A549 treated with DMSO at 1 μM for 4 hours (cell line): ENCODE data around the gene TNFSF13. TPM values are rescaled to one million over a fixed set of nuclear protein-coding genes. Genes with fewer than 3 reads are reported as not detected.

Experiments
- total RNA-seq: library from RNA; stranded (reverse); fragments of 200-300 nt; extraction: Qiagen RNA extraction; gene quantifications from 5 replicates; pipeline ENCODE4 v1.2.3, GENCODE V29; 2022; ENCODE audit warnings: low read depth

The TNFSF13 gene, protein sequence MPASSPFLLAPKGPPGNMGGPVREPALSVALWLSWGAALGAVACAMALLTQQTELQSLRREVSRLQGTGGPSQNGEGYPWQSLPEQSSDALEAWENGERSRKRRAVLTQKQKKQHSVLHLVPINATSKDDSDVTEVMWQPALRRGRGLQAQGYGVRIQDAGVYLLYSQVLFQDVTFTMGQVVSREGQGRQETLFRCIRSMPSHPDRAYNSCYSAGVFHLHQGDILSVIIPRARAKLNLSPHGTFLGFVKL
- 0.53 to 0.94 TPM (median 0.70 TPM) in 5 replicates for total RNA-seq

DNA sequence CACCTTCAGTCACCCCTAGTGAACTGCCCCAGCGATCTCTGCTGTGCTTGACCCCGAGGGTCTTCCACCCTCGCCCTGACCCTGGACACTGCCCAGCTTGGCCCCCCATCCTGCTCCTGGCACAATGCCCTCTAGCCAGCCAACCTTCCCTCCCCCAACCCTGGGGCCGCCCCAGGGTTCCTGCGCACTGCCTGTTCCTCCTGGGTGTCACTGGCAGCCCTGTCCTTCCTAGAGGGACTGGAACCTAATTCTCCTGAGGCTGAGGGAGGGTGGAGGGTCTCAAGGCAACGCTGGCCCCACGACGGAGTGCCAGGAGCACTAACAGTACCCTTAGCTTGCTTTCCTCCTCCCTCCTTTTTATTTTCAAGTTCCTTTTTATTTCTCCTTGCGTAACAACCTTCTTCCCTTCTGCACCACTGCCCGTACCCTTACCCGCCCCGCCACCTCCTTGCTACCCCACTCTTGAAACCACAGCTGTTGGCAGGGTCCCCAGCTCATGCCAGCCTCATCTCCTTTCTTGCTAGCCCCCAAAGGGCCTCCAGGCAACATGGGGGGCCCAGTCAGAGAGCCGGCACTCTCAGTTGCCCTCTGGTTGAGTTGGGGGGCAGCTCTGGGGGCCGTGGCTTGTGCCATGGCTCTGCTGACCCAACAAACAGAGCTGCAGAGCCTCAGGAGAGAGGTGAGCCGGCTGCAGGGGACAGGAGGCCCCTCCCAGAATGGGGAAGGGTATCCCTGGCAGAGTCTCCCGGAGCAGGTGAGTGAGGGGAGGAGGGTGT lies at the start of gene TNFSF13:
TNFSF13 (plus strand) TSS at position 207 of the 776 bp plus-strand sequence; CDS start at position 497, 290 bp downstream.

GRCh38 chr17:7548585-7549400 lies 9.8 kb upstream of the TNFSF13 start, which contains the start of gene TNFSF12:
Gene TNFSF12, plus strand, starts transcription at chr17:7549058. Its CDS starts 96 bp downstream, at chr17:7549154.

DNA sequence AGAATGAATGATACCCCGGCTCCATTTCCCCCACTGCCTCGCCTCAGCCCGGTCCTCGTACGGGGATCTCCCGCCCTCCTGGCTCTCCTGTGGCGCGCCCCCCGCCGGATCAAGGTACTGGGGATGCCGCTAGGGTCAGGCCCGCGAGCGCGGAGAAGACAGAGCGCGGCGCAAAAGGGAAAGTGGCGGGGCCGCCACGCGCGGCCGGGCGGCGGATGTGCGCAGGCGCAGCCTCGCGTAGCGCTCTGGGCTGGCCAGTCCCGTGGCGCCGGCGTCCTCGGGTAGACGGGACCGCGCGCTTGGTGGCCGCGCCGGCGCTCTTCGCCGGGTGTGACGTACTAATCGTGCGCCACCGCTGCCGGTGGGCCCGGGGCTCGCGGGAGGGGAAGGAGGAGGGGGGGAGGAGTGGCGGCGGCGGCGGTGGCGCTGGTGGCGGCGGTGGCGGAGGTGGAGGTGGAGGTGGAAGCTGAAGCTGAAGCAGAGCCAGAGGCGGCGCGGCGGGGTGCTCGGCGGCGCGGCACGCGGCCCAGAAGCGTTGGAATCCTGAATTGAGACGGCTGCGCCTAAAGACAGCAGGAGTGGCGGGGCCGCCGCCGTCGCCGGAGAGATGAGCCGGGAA lies 3.1 kb downstream of the TNFSF13 start, which contains the start of gene SENP3:
SENP3 (plus strand) TSS at position 331 of the 619 bp plus-strand sequence. CDS start 1,158 bp downstream, outside the sequence.

GRCh38 chr17:7579001-7579833 lies 20.7 kb downstream of the TNFSF13 start, which contains the start of gene CD68:
Gene CD68, plus strand, starts transcription at chr17:7579638. Its CDS starts 40 bp downstream, at chr17:7579678.

GRCh38 chr17:7583253-7584109 lies 24.9 kb downstream of the TNFSF13 start, which contains the start of gene MPDU1:
Gene MPDU1, plus strand, starts transcription at chr17:7583852. Its CDS starts 11 bp downstream, at chr17:7583863.

DNA sequence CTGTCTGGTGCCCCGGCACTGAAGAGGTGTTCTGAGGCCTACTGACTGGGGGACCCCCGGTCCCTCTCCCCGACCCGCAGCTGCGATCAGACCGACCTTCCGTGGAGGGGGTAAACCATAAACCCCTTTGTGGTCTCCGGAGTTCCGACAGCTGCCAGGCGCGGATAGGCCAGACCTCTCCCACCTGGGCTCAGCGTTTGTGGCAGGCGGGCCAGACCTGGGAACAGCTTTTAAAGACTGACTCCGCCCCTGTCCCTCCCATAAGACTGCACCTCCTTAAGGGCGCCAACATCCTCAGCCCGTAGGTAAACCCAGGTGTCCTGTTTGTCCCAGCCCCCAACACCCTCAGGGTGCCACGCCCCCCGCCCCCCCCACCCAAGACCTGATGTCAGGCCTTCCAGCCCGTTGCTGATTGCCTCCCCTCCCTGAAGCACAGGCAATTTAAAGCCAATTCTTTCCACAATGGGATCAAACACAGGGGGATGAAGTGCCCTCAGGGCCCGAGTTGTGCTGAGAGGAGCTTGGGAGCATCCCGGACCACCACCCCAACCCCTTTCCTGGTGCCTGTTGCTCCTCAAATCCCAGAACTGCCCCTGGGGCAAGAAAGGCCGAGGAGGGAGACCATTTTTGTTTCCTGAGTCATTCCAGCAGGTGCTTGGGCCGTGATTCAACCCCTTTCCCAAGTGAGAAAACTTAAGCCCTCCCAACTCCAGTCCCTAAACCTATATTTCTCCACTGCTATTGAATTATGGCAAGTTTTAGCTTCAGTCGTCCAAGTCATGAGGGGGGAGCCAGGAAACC lies 31.5 kb downstream of the TNFSF13 start, which contains the start of gene SOX15:
SOX15 (minus strand) TSS at position 204 of the 801 bp plus-strand sequence. CDS start 418 bp downstream, outside the sequence.

Other genes starting within 250 kb of the TNFSF13 start
- 75.1 to 106 TPM (median 95.2 TPM) in 5 replicates for gene GPS2, start 243.4 kb upstream of the TNFSF13 start, total RNA-seq
- 27.1 to 33.9 TPM (median 31.9 TPM) in 5 replicates for gene NEURL4, start 229.4 kb upstream of the TNFSF13 start, total RNA-seq
- 3.9 to 7.6 TPM (median 4.2 TPM) in 5 replicates for gene ACAP1, start 222.2 kb upstream of the TNFSF13 start, total RNA-seq
- gene KCTD11, start 206.6 kb upstream of the TNFSF13 start, total RNA-seq: 12.5 to 15.9 TPM (median 13.7 TPM) in 5 replicates
- gene TMEM95, start 203.6 kb upstream of the TNFSF13 start, total RNA-seq: not detected in 5 replicates
- 1.3 to 1.8 TPM (median 1.6 TPM) in 5 replicates for gene TNK1, start 177.7 kb upstream of the TNFSF13 start, total RNA-seq
- gene PLSCR3, start 164.2 kb upstream of the TNFSF13 start, total RNA-seq: 34.1 to 39.8 TPM (median 34.4 TPM) in 5 replicates
- 181 to 226 TPM (median 200 TPM) in 5 replicates for gene TMEM256, start 154.7 kb upstream of the TNFSF13 start, total RNA-seq
- 15.4 to 21.5 TPM (median 18.0 TPM) in 5 replicates for gene NLGN2, start 150.9 kb upstream of the TNFSF13 start, total RNA-seq
- 0.08 TPM in 1 of 5 replicates, not detected in the others for gene SPEM1, start 138.4 kb upstream of the TNFSF13 start, total RNA-seq
- 0.07 TPM in 1 of 5 replicates, not detected in the others for gene SPEM2, start 133.1 kb upstream of the TNFSF13 start, total RNA-seq
- 0.03 TPM in 2 of 5 replicates, not detected in the others for gene SPEM3, start 129.9 kb upstream of the TNFSF13 start, total RNA-seq
- 10.3 to 13.9 TPM (median 12.1 TPM) in 5 replicates for gene TMEM102, start 123.3 kb upstream of the TNFSF13 start, total RNA-seq
- gene FGF11, start 119.2 kb upstream of the TNFSF13 start, total RNA-seq: 0.86 to 1.3 TPM (median 1.1 TPM) in 5 replicates
- 5.4 to 7.8 TPM (median 7.1 TPM) in 5 replicates for gene CHRNB1, start 113.7 kb upstream of the TNFSF13 start, total RNA-seq
- gene ZBTB4, start 79.1 kb upstream of the TNFSF13 start, total RNA-seq: 21.4 to 26.2 TPM (median 24.4 TPM) in 5 replicates
- not detected in 5 replicates for gene SLC35G6, start 77.3 kb upstream of the TNFSF13 start, total RNA-seq
- 69.1 to 95.1 TPM (median 80.5 TPM) in 5 replicates for gene POLR2A, start 74.4 kb upstream of the TNFSF13 start, total RNA-seq
- gene TNFSF12, start 9.7 kb upstream of the TNFSF13 start, total RNA-seq: 8.4 to 13.8 TPM (median 11.7 TPM) in 5 replicates
- gene SENP3, start 3.2 kb downstream of the TNFSF13 start, total RNA-seq: 90.8 to 107 TPM (median 105 TPM) in 5 replicates
- gene CD68, start 20.9 kb downstream of the TNFSF13 start, total RNA-seq: 31.9 to 41.8 TPM (median 37.0 TPM) in 5 replicates
- 117 to 176 TPM (median 130 TPM) in 5 replicates for gene MPDU1, start 25.1 kb downstream of the TNFSF13 start, total RNA-seq
- 0.36 to 0.44 TPM (median 0.37 TPM) in 5 replicates for gene SOX15, start 31.3 kb downstream of the TNFSF13 start, total RNA-seq
- 59.9 to 63.2 TPM (median 61.1 TPM) in 5 replicates for gene FXR2, start 56.1 kb downstream of the TNFSF13 start, total RNA-seq
- 75.9 to 92.6 TPM (median 88.1 TPM) in 5 replicates for gene SAT2, start 69.1 kb downstream of the TNFSF13 start, total RNA-seq
- gene SHBG, start 71.4 kb downstream of the TNFSF13 start, total RNA-seq: 0.38 to 0.70 TPM (median 0.50 TPM) in 5 replicates
- 0.13 to 0.27 TPM (median 0.24 TPM) in 5 replicates for gene ATP1B2, start 92.2 kb downstream of the TNFSF13 start, total RNA-seq
- 50.2 to 60.1 TPM (median 56.6 TPM) in 5 replicates for gene TP53, start 128.7 kb downstream of the TNFSF13 start, total RNA-seq
- gene WRAP53, start 129.7 kb downstream of the TNFSF13 start, total RNA-seq: 33.2 to 47.3 TPM (median 45.3 TPM) in 5 replicates
- 1.2 to 1.9 TPM (median 1.6 TPM) in 5 replicates for gene EFNB3, start 146.5 kb downstream of the TNFSF13 start, total RNA-seq
- gene DNAH2, start 159.0 kb downstream of the TNFSF13 start, total RNA-seq: 0.01 to 0.09 TPM (median 0.02 TPM) in 5 replicates